ENCODE results near the gene SUPT3H.

- TF ChIP-seq POLR2AphosphoS5 (IDR thresholded peaks at IDR 0.05; ENCODE audit: borderline replicate concordance, low read depth, low read length) (no peak), EZH2 (IDR thresholded peaks at IDR 0.05) (no peak), FOXP2 (optimal IDR thresholded peaks at IDR 0.05; ENCODE audit: control extremely low read depth, extremely low read length, insufficient read depth) (no peak)
Measured at GRCh38 chr6:45300736-45301135, 77.0 kb downstream of the SUPT3H start.

Data from SK-N-MC (cell line).